Measurements from ENCODE around the gene NUCB1. TPM values are rescaled to one million over a fixed set of nuclear protein-coding genes. Genes with fewer than 3 reads are reported as not detected.

NUCB1 gene
- total RNA-seq, 4 donors from 2014 or later, result 154 to 506 (median 444) TPM

- H3K4me1 ChIP-seq, result peaks cover 4 to 40% (median 22%) of the 10 kb centered on the region in 4 donors
- peak; percentile 100 for TF ChIP-seq POLR2A (IDR thresholded peaks at IDR 0.05)
- TF ChIP-seq, protein P1, sequence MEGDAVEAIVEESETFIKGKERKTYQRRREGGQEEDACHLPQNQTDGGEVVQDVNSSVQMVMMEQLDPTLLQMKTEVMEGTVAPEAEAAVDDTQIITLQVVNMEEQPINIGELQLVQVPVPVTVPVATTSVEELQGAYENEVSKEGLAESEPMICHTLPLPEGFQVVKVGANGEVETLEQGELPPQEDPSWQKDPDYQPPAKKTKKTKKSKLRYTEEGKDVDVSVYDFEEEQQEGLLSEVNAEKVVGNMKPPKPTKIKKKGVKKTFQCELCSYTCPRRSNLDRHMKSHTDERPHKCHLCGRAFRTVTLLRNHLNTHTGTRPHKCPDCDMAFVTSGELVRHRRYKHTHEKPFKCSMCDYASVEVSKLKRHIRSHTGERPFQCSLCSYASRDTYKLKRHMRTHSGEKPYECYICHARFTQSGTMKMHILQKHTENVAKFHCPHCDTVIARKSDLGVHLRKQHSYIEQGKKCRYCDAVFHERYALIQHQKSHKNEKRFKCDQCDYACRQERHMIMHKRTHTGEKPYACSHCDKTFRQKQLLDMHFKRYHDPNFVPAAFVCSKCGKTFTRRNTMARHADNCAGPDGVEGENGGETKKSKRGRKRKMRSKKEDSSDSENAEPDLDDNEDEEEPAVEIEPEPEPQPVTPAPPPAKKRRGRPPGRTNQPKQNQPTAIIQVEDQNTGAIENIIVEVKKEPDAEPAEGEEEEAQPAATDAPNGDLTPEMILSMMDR (IDR thresholded peaks at IDR 0.05), result peak in 5 of 6 experiments; percentile 9 to 55 (median 32)
- H3K27ac ChIP-seq, result peak within 1 kb of the TSS; percentile 98 to 100 (median 100)
- peak; percentile 99 for DNase-seq
- H3K4me3 ChIP-seq, result peak within 1 kb of the TSS; percentile 75 to 95 (median 83)
- H3K36me3 ChIP-seq, result peaks cover 0 to 42% (median 0%) of the 10 kb centered on the region in 3 donors
- H3K9me3 ChIP-seq, result no peaks in the 10 kb centered on the region
- H3K27me3 ChIP-seq, result no peaks in the 10 kb centered on the region
Observed at GRCh38 chr19:48872182-48872883, 27.8 kb upstream of the NUCB1 start, which contains the start of gene PPP1R15A. TSS of gene PPP1R15A (plus strand) at chr19:48872421. CDS start at chr19:48873234, 813 bp downstream.

- Histone ChIP-seq H3K27ac (peak overlapping the region; percentile 98 to 100 (median 100)), H3K4me1 (peaks cover 4 to 38% (median 22%) of the 10 kb centered on the region in 4 donors), H3K4me3 (peak overlapping the region; percentile 75 to 95 (median 83)), H3K27me3 (no peaks in the 10 kb centered on the region), H3K36me3 (peaks cover 0 to 48% (median 0%) of the 10 kb centered on the region in 3 donors), H3K9me3 (no peaks in the 10 kb centered on the region)
- TF ChIP-seq, protein P1 (IDR thresholded peaks at IDR 0.05), result peak in 2 of 6 experiments; percentile 22 to 27
- peak in 1 of 2 donors; percentile 8 for TF ChIP-seq POLR2A (IDR thresholded peaks at IDR 0.05)
- peak; percentile 81 to 95 (median 92) for DNase-seq
Observed at GRCh38 chr19:48872884-48873475, 27.1 kb upstream of the NUCB1 start.

GRCh38 chr19:48873476-48874302 lies 26.4 kb upstream of the NUCB1 start:
- peak overlapping the region; percentile 75 to 95 (median 83) for H3K4me3 ChIP-seq
- H3K27me3 ChIP-seq, result no peaks in the 10 kb centered on the region
- peaks cover 4 to 35% (median 22%) of the 10 kb centered on the region in 4 donors for H3K4me1 ChIP-seq
- H3K36me3 ChIP-seq, result peaks cover 0 to 55% (median 0%) of the 10 kb centered on the region in 3 donors
- TF ChIP-seq, protein P1 (IDR thresholded peaks at IDR 0.05), result no peak
- TF ChIP-seq POLR2A (IDR thresholded peaks at IDR 0.05), result no peak
- no peaks in the 10 kb centered on the region for H3K9me3 ChIP-seq
- H3K27ac ChIP-seq, result peak overlapping the region; percentile 98 to 100 (median 100)
- no peak for DNase-seq

DNA sequence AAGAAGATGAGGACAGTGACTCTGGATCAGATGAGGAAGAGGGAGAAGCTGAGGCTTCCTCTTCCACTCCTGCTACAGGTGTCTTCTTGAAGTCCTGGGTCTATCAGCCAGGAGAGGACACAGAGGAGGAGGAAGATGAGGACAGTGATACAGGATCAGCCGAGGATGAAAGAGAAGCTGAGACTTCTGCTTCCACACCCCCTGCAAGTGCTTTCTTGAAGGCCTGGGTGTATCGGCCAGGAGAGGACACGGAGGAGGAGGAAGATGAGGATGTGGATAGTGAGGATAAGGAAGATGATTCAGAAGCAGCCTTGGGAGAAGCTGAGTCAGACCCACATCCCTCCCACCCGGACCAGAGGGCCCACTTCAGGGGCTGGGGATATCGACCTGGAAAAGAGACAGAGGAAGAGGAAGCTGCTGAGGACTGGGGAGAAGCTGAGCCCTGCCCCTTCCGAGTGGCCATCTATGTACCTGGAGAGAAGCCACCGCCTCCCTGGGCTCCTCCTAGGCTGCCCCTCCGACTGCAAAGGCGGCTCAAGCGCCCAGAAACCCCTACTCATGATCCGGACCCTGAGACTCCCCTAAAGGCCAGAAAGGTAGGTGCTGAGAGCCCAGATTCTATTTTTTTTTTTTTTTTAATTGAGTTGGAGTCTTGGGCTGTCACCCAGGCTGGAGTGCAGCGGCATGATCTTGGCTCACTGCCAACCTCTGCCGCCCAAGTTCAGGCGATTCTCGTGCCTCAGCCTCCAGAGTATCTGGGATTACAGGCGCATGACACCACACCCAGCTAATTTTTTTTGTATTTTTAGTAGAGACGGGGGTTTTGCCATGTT lies 25.6 kb upstream of the NUCB1 start:
- Histone ChIP-seq H3K4me3 (peak overlapping the region; percentile 75 to 95 (median 83)), H3K36me3 (peaks cover 0 to 56% (median 0%) of the 10 kb centered on the region in 3 donors), H3K4me1 (peaks cover 4 to 32% (median 22%) of the 10 kb centered on the region in 4 donors), H3K9me3 (no peaks in the 10 kb centered on the region), H3K27me3 (no peaks in the 10 kb centered on the region), H3K27ac (peak overlapping the region; percentile 98 to 100 (median 100))
- DNase-seq, result peak; percentile 37 to 63 (median 63)
- no peak for TF ChIP-seq POLR2A (IDR thresholded peaks at IDR 0.05)
- TF ChIP-seq, protein P1 (IDR thresholded peaks at IDR 0.05), result no peak

Measured in Peyer's patch (tissue), 4 donors.